IPS-20b (cell line): ENCODE measurements around the gene CAMK2G.

Experiments
- H3K27ac ChIP-seq: one replicate; pipeline ENCODE4 v1.5.1; 2013; ENCODE audit warnings: low read length
- H3K27me3 ChIP-seq: 2 replicates; pipeline ENCODE4 v1.6.1; 2013; ENCODE audit warnings: mild to moderate bottlenecking, low read length, inconsistent platforms; ENCODE audit not compliant: insufficient read depth
- H3K36me3 ChIP-seq: 2 replicates; pipeline ENCODE4 v1.6.1; 2013; ENCODE audit warnings: low read depth, mild to moderate bottlenecking, inconsistent platforms, low read length, moderate library complexity; ENCODE audit not compliant: insufficient read depth
- H3K4me1 ChIP-seq: 2 replicates; pipeline ENCODE4 v1.6.1; 2013; ENCODE audit warnings: mild to moderate bottlenecking, control low read depth, inconsistent platforms, low read length, moderate library complexity; ENCODE audit not compliant: insufficient read depth
- H3K4me3 ChIP-seq: 2 replicates; pipeline ENCODE4 v1.5.1; 2013; ENCODE audit warnings: mild to moderate bottlenecking, low read length, inconsistent platforms
- H3K9ac ChIP-seq: 2 replicates; pipeline ENCODE4 v1.6.1; 2013; ENCODE audit warnings: low read depth, mild to moderate bottlenecking, inconsistent platforms, low read length, moderate library complexity
- H3K9me3 ChIP-seq: 2 replicates; pipeline ENCODE4 v1.6.1; 2013; ENCODE audit warnings: mild to moderate bottlenecking, low read depth, low read length, inconsistent platforms; ENCODE audit not compliant: insufficient read depth

The CAMK2G gene

DNA sequence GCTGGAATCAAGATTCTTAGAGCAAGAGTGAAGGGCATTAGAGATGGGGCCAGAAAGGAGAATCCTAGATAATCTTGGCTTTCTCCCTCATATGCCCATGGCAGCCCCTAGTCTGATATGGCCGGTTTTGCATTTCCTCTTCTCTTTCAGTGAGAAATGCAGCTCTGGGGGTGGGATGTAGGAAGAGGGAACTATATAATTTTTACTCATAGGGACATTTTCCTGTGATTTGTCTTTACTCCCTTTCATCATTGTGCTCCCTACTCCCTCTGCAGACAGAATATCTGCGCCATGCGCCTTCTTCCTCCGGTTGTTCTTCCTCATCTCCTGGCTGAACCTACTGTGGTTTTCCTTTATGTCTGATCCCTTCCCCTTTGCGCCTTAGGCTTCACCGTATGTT is 109.3 kb downstream of the CAMK2G start:
- H3K27me3 ChIP-seq: no peaks in the 10 kb centered on the region
- no peak overlapping the region for H3K27ac ChIP-seq
- peaks cover 94% of the 10 kb centered on the region for H3K36me3 ChIP-seq

DNA sequence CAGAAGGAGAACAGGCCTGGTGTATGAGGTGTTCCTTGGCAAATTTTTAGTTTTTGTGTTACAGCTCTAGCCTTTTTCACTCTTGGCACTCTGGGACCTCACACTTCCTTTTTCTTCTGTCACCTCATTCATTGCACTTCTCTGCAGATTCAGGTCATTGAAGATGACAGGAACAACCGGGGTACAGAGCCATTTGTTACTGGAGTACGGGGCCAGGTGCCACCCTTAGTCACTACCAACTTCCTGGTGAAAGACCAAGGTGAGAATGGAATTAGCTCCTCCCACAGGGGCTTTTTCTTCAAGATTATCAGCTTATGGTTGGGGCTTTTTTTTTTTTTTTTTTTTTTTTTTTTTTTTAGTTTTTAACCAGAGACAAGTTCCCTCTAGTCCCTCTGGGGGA is 111.0 kb downstream of the CAMK2G start:
- Histone ChIP-seq H3K9me3 (no peaks in the 10 kb centered on the region), H3K36me3 (peaks cover 92% of the 10 kb centered on the region), H3K4me3 (no peak overlapping the region), H3K27me3 (no peaks in the 10 kb centered on the region), H3K9ac (no peak overlapping the region), H3K4me1 (no peaks in the 10 kb centered on the region), H3K27ac (no peak overlapping the region)

More for the DNA sequence above, 109.3 kb downstream of the CAMK2G start:
- Histone ChIP-seq H3K4me1 (no peaks in the 10 kb centered on the region), H3K9ac (no peak overlapping the region), H3K4me3 (no peak overlapping the region), H3K9me3 (no peaks in the 10 kb centered on the region)

DNA sequence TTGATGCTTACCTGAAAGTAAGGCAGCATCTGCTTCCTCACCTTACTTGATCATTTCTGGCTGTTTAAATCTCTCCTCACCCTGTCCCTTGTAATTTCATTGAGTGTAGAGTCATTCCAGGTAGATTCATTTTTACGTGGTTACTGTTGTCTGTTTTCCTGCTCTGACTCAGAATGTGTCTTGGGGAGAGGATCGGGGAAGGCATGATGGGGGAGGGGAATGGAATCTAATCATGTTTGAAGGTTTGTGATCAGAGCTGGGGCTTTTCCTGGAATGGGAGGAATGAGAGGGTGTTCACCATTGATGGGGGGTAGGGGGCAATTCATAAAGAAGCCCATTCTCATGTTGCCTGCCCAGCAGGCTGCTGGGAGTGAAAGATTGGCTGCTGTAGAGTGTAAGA is 111.4 kb downstream of the CAMK2G start:
- Histone ChIP-seq H3K4me1 (no peaks in the 10 kb centered on the region), H3K4me3 (no peak overlapping the region), H3K36me3 (peaks cover 89% of the 10 kb centered on the region), H3K27me3 (no peaks in the 10 kb centered on the region), H3K9ac (no peak overlapping the region), H3K9me3 (no peaks in the 10 kb centered on the region), H3K27ac (no peak overlapping the region)
